Fibroblast of lung (primary cell): ENCODE results near the gene PHYHD1. TPM values are rescaled to one million over a fixed set of nuclear protein-coding genes. Genes with fewer than 3 reads are reported as not detected.

Experiments used
- DNase-seq, 2 donors: peaks; one replicate each; pipeline versions ENCODE4 v3.0.0 to v3.0.0-alpha.2; 2010; ENCODE audit warnings: low read depth in 2 of 2
- H2AFZ ChIP-seq: 2 replicates; pipeline ENCODE4 v1.5.1; 2012; ENCODE audit warnings: low read length, control low read depth, inconsistent platforms
- H3K27ac ChIP-seq: 2 replicates; pipeline ENCODE4 v1.5.1; 2011; ENCODE audit warnings: low read length, control low read depth; ENCODE audit not compliant: insufficient read depth
- H3K27me3 ChIP-seq: 2 replicates; pipeline ENCODE4 v1.5.1; 2011; ENCODE audit warnings: mild to moderate bottlenecking, low read length; ENCODE audit not compliant: control insufficient read depth, insufficient read depth
- H3K36me3 ChIP-seq: 2 replicates; pipeline ENCODE4 v1.5.1; 2011; ENCODE audit warnings: low read length; ENCODE audit not compliant: control insufficient read depth, insufficient read depth
- H3K4me1 ChIP-seq: 2 replicates; pipeline ENCODE4 v1.5.1; 2011; ENCODE audit warnings: low read length; ENCODE audit not compliant: control insufficient read depth, insufficient read depth; ENCODE audit errors: extremely low read depth
- H3K4me2 ChIP-seq: 2 replicates; pipeline ENCODE4 v1.5.1; 2011; ENCODE audit warnings: low read length, control low read depth; ENCODE audit not compliant: insufficient read depth; ENCODE audit errors: extremely low read depth
- H3K4me3 ChIP-seq, 4 experiments: fragments of 200-600 bp in 1 of 4; sonication (generic) in 1 of 4; replicated peaks in 1 of 4; 2 replicates each; pipeline ENCODE4 v1.5.1; 2011 to 2016; ENCODE audit warnings: low read length in 4 of 4, low read depth in 3 of 4, mild to moderate bottlenecking in 3 of 4, control low read depth in 2 of 4, inconsistent platforms in 1 of 4, mixed read lengths in 1 of 4; ENCODE audit not compliant: insufficient read depth in 1 of 4; ENCODE audit errors: control extremely low read depth in 1 of 4
- H3K79me2 ChIP-seq: 2 replicates; pipeline ENCODE4 v1.5.1; 2012; ENCODE audit warnings: mild to moderate bottlenecking, low read length, inconsistent platforms; ENCODE audit not compliant: control insufficient read depth, insufficient read depth
- H3K9ac ChIP-seq: 2 replicates; pipeline ENCODE4 v1.5.1; 2011; ENCODE audit warnings: mild to moderate bottlenecking, low read length, control low read depth; ENCODE audit not compliant: insufficient read depth
- H3K9me3 ChIP-seq: 2 replicates; pipeline ENCODE4 v1.5.1; 2012; ENCODE audit warnings: low read depth, low read length; ENCODE audit not compliant: control insufficient read depth, insufficient read depth
- H4K20me1 ChIP-seq: 2 replicates; pipeline ENCODE4 v1.5.1; 2011; ENCODE audit warnings: low read length; ENCODE audit not compliant: control insufficient read depth, insufficient read depth; ENCODE audit errors: extremely low read depth
- CTCF ChIP-seq, 2 donors: IDR thresholded peaks in 1 of 2; conservative IDR thresholded peaks in 1 of 2; 1 replicate in 1 of 2; 2 replicates in 1 of 2; pipeline ENCODE4 v1.5.1; 2011 to 2012; ENCODE audit warnings: low read length in 2 of 2, control low read depth in 1 of 2, inconsistent platforms in 1 of 2, low read depth in 1 of 2, mild to moderate bottlenecking in 1 of 2
- EZH2 ChIP-seq: IDR thresholded peaks from 2 replicates; pipeline ENCODE4 v1.5.1; 2012; ENCODE audit warnings: low read length, control low read depth, mild to moderate bottlenecking; ENCODE audit errors: missing control alignments
- polyA plus RNA-seq, 2 donors: library from polyadenylated mRNA; depleted of rRNA in 1 of 2; stranded (reverse) in 1 of 2; unstranded in 1 of 2; fragments of >200 nt; gene quantifications; 2 replicates each; pipeline ENCODE4 v1.2.1, GENCODE V29; 2011 to 2012; ENCODE audit warnings: missing spikeins in 1 of 2
- total RNA-seq: library from RNA; depleted of rRNA; stranded (reverse); fragments of >200 nt; gene quantifications from 2 replicates; pipeline ENCODE4 v1.2.1, GENCODE V29; 2014

PHYHD1 gene
- total and polyA plus RNA-seq, 2 donors (not counting 1 experiment from before 2014, with no cell fraction given): 17.7 to 20.0 TPM

GRCh38 chr9:128933731-128934130 lies 12.9 kb downstream of the PHYHD1 start:
- no peaks in the 10 kb centered on the region for H3K9me3 ChIP-seq

GRCh38 chr9:128936171-128936865 lies 15.5 kb downstream of the PHYHD1 start:
- Histone ChIP-seq H3K27me3 (no peaks in the 10 kb centered on the region), H3K9ac (no peak overlapping the region), H3K4me2 (no peak overlapping the region), H3K27ac (no peak overlapping the region), H3K4me3 (no peak overlapping the region), H2AFZ (no peak overlapping the region), H4K20me1 (no peaks in the 10 kb centered on the region), H3K79me2 (no peaks in the 10 kb centered on the region), H3K4me1 (no peaks in the 10 kb centered on the region), H3K9me3 (no peaks in the 10 kb centered on the region), H3K36me3 (no peaks in the 10 kb centered on the region)
- DNase-seq: no peak
- TF ChIP-seq EZH2 (no peak), CTCF (conservative IDR thresholded peaks at IDR 0.05 in 1 of 2, IDR thresholded peaks at IDR 0.05 in 1 of 2; ENCODE audit: low read depth in 1 of 2, low read length in 2 of 2) (no peak)

More at GRCh38 chr9:128933731-128934130, 12.9 kb downstream of the PHYHD1 start:
- DNase-seq: no peak
- Histone ChIP-seq H3K27ac (no peak overlapping the region), H4K20me1 (no peaks in the 10 kb centered on the region), H3K36me3 (no peaks in the 10 kb centered on the region), H3K27me3 (no peaks in the 10 kb centered on the region), H3K79me2 (no peaks in the 10 kb centered on the region), H3K4me1 (no peaks in the 10 kb centered on the region), H2AFZ (no peak overlapping the region), H3K4me2 (no peak overlapping the region), H3K4me3 (no peak overlapping the region), H3K9ac (no peak overlapping the region)
- no peak for TF ChIP-seq EZH2
- no peak for TF ChIP-seq CTCF (conservative IDR thresholded peaks at IDR 0.05 in 1 of 2, IDR thresholded peaks at IDR 0.05 in 1 of 2; ENCODE audit: low read depth in 1 of 2, low read length in 2 of 2)

DNA sequence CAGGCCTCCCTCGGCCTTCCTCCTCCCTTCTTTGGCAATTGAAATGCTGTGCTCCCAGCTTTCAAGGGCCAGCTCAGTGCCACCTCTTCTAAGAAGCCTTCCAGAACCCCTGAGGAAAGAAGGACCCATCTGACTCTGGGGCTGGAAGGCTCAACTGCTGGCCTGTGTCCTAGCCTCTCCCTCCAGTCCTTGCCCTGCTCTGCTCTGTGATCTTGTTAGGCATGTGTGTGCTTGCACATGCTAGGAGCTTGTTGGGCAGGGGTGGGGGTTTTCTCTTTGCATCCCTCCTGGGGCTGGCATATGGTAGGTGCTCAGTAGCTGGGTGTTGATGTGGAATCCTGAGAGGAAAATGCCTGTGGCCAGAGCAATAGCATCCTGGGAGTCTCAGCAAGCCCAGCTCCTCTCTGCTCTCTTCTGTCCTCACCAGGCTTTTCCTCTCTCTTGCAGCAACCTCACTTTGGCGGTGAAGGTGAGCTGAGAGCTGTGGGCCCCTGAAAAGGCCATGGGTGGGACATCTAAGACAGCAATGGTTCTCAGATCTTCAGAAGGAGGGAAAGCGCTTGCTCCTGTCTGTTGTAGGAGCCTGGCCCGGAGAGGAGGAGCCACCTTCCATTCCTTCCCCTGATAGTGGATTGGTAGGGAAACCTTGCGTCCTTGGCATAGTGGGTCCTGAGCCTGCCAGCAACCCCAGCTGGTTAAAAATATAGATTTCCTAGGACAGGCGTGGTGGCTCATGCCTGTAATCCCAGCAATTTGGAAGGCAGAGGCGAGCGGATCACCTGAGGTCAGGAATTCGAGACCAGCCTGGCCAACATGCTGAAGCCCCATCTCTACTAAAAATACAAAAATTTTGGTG lies 16.8 kb downstream of the PHYHD1 start:
- Histone ChIP-seq H3K36me3 (no peaks in the 10 kb centered on the region), H3K9ac (no peak overlapping the region), H3K4me1 (no peaks in the 10 kb centered on the region), H3K27ac (no peak overlapping the region), H4K20me1 (no peaks in the 10 kb centered on the region), H2AFZ (no peak overlapping the region), H3K4me2 (no peak overlapping the region), H3K9me3 (no peaks in the 10 kb centered on the region), H3K4me3 (no peak overlapping the region), H3K79me2 (no peaks in the 10 kb centered on the region), H3K27me3 (no peaks in the 10 kb centered on the region)
- TF ChIP-seq CTCF (conservative IDR thresholded peaks at IDR 0.05 in 1 of 2, IDR thresholded peaks at IDR 0.05 in 1 of 2; ENCODE audit: low read depth in 1 of 2, low read length in 2 of 2) (no peak), EZH2 (no peak)
- DNase-seq: no peak
